ENCODE measurements around the gene OXCT2. TPM values are rescaled to one million over a fixed set of nuclear protein-coding genes. Genes with fewer than 3 reads are reported as not detected.

Gene OXCT2
- total RNA-seq, 1 experiment from 2014 or later: 6.4 TPM

GRCh38 chr1:39757501-39757900 is 13.6 kb downstream of the OXCT2 start:
- no peaks in the 10 kb centered on the region for H3K27me3 Mint-ChIP-seq (ENCODE audit: insufficient read depth, unreplicated experiment)
- H3K4me1 Mint-ChIP-seq (ENCODE audit: low read depth, unreplicated experiment): no peaks in the 10 kb centered on the region
- no peak for TF ChIP-seq CTCF (IDR thresholded peaks at IDR 0.05; ENCODE audit: insufficient read depth in 1 of 2, low read depth in 1 of 2, low read length in 1 of 2, severe bottlenecking in 1 of 2, unreplicated experiment in 1 of 2)
- H3K4me3 Mint-ChIP-seq (ENCODE audit: unreplicated experiment): no peak overlapping the region
- DNase-seq: no peak
- ChIA-PET CTCF (no interaction called here), POLR2A (no interaction called here)
- H3K9me3 Mint-ChIP-seq (ENCODE audit: unreplicated experiment): no peaks in the 10 kb centered on the region
- peaks cover 6% of the 10 kb centered on the region for H3K36me3 Mint-ChIP-seq (ENCODE audit: insufficient read depth, unreplicated experiment)
- BruUV-seq (replicated peaks): TSS peak; percentile 57
- Histone ChIP-seq H3K9me3 (no peaks in the 10 kb centered on the region), H3K36me3 (ENCODE audit: control insufficient read depth, insufficient read depth, low read length) (no peaks in the 10 kb centered on the region; the same call in 1 of the 2 replicates), H3K4me3 (ENCODE audit: low read depth, low read length) (no peak overlapping the region), H3K27me3 (replicated peaks; ENCODE audit: control insufficient read depth, insufficient read depth, low read length) (no peaks in the 10 kb centered on the region), H3K4me1 (no peaks in the 10 kb centered on the region)
- H3K27ac Mint-ChIP-seq (ENCODE audit: unreplicated experiment): no peak overlapping the region
- intact Hi-C loops (cut with micrococcal nuclease; ENCODE audit: unreplicated experiment): no loop called here

GRCh38 chr1:39755965-39756659 is 15.0 kb downstream of the OXCT2 start:
- ChIA-PET CTCF (no interaction called here), POLR2A (no interaction called here)
- no peak overlapping the region for H3K4me3 Mint-ChIP-seq (ENCODE audit: unreplicated experiment)
- no peaks in the 10 kb centered on the region for H3K27me3 Mint-ChIP-seq (ENCODE audit: insufficient read depth, unreplicated experiment)
- Histone ChIP-seq H3K36me3 (ENCODE audit: control insufficient read depth, insufficient read depth, low read length) (no peaks in the 10 kb centered on the region; the same call in 1 of the 2 replicates), H3K9me3 (no peaks in the 10 kb centered on the region), H3K4me1 (no peaks in the 10 kb centered on the region), H3K4me3 (ENCODE audit: low read depth, low read length) (no peak overlapping the region), H3K27me3 (replicated peaks; ENCODE audit: control insufficient read depth, insufficient read depth, low read length) (no peaks in the 10 kb centered on the region)
- peaks cover 9% of the 10 kb centered on the region for H3K36me3 Mint-ChIP-seq (ENCODE audit: insufficient read depth, unreplicated experiment)
- H3K4me1 Mint-ChIP-seq (ENCODE audit: low read depth, unreplicated experiment): no peaks in the 10 kb centered on the region
- H3K27ac Mint-ChIP-seq (ENCODE audit: unreplicated experiment): no peak overlapping the region
- intact Hi-C loops (cut with micrococcal nuclease; ENCODE audit: unreplicated experiment): no loop called here
- no peak for TF ChIP-seq CTCF (IDR thresholded peaks at IDR 0.05; ENCODE audit: insufficient read depth in 1 of 2, low read depth in 1 of 2, low read length in 1 of 2, severe bottlenecking in 1 of 2, unreplicated experiment in 1 of 2)
- H3K9me3 Mint-ChIP-seq (ENCODE audit: unreplicated experiment): no peaks in the 10 kb centered on the region
- DNase-seq: no peak
- no TSS peak for BruUV-seq (replicated peaks)

- no peaks in the 10 kb centered on the region for H3K27me3 Mint-ChIP-seq (ENCODE audit: insufficient read depth, unreplicated experiment)
- H3K9me3 Mint-ChIP-seq (ENCODE audit: unreplicated experiment): no peaks in the 10 kb centered on the region
- POLR2A ChIA-PET: no interaction called here
These were observed 16.1 kb downstream of the OXCT2 start for GRCh38 chr1:39754906-39755504.

More at GRCh38 chr1:39754906-39755504, 16.1 kb downstream of the OXCT2 start:
- Histone ChIP-seq H3K27me3 (replicated peaks; ENCODE audit: control insufficient read depth, insufficient read depth, low read length) (no peaks in the 10 kb centered on the region), H3K4me1 (no peaks in the 10 kb centered on the region), H3K36me3 (ENCODE audit: control insufficient read depth, insufficient read depth, low read length) (no peaks in the 10 kb centered on the region; the same call in 1 of the 2 replicates), H3K4me3 (ENCODE audit: low read depth, low read length) (no peak overlapping the region), H3K9me3 (no peaks in the 10 kb centered on the region)
- Mint-ChIP-seq H3K27ac (ENCODE audit: unreplicated experiment) (no peak overlapping the region), H3K4me1 (ENCODE audit: low read depth, unreplicated experiment) (no peaks in the 10 kb centered on the region), H3K36me3 (ENCODE audit: insufficient read depth, unreplicated experiment) (peaks cover 15% of the 10 kb centered on the region), H3K4me3 (ENCODE audit: unreplicated experiment) (no peak overlapping the region)
- intact Hi-C loops (cut with micrococcal nuclease; ENCODE audit: unreplicated experiment): no loop called here
- no TSS peak for BruUV-seq (replicated peaks)
- no peak for TF ChIP-seq CTCF (IDR thresholded peaks at IDR 0.05; ENCODE audit: insufficient read depth in 1 of 2, low read depth in 1 of 2, low read length in 1 of 2, severe bottlenecking in 1 of 2, unreplicated experiment in 1 of 2)
- DNase-seq: no peak
- CTCF ChIA-PET: no interaction called here
